Measurements from ENCODE around the gene GABRG3.

- no peak for TF ChIP-seq EZH2 (IDR thresholded peaks at IDR 0.05; ENCODE audit: borderline replicate concordance)
- TF ChIP-seq CTCF (IDR thresholded peaks at IDR 0.05; ENCODE audit: poor library complexity) = no peak
- TF ChIP-seq EZH2phosphoT487 (IDR thresholded peaks at IDR 0.05; ENCODE audit: low read depth, severe bottlenecking, unreplicated experiment) = no peak
Observed at GRCh38 chr15:27089233-27089586, 118.2 kb downstream of the GABRG3 start.
